Smooth muscle cell of the brain vasculature (primary cell): ENCODE measurements around the gene IL36G.

ENCODE experiments used
- DNase-seq: peaks from one replicate; pipeline ENCODE4 v3.0.0-alpha.2; 2012; ENCODE audit warnings: low read depth, low spot score

The IL36G gene

DNA sequence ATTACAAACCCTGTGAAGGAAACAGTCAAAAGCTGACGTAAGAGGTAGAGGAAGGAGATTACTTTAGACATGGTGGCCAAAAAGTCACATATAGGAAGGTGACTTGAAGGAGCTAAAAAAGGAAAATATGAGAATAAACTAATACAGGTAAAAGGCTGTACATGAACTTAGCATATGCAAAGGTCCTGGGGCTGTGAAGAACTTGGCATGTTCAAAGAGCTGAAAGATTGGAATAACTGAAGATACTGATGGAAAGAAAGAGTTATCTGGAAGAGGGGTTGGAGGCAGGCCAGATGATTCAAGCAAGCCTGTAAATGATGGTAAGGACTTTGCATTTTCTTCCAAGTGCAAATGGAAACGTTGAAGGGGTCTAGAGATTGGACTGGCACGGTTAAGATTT lies 40.7 kb downstream of the IL36G start:
- DNase-seq, result no peak

DNA sequence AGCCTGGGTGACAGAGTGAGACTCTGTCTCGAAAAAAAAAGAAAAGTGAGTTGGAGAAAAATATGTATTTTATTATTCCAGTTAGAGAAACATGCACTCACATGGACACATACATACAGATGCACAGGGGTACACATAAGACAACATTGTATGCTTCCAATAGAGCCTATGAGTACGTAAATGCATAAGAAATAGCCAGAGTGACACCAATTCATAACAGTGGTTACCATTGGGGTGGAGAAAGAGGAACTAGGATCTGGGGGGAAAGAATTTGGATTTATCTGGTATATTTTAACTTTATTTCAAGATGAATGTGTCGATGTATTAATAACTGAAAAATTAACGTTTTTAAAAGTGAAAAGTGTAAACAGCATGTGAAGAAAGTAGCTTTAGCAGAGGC lies 43.5 kb downstream of the IL36G start:
- DNase-seq, result no peak

DNA sequence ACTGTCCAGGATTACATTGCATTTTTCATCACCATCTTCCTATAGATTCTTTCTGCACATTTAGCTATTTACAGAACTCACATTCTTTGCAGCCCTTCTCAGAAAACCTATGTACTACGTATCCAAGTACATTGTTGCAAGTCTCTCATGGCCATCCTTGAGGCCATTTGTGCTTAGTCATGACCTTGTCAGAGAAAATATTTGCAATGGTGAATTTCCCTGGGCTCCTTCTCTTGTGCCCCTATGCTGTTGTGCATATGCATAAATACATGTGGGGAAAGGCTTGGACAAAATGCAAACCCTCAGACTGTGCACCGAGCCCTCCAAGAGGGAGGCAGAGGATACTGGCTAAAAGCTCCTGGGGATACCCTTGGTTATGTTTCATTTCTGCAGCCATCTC lies 47.0 kb downstream of the IL36G start:
- no peak for DNase-seq

DNA sequence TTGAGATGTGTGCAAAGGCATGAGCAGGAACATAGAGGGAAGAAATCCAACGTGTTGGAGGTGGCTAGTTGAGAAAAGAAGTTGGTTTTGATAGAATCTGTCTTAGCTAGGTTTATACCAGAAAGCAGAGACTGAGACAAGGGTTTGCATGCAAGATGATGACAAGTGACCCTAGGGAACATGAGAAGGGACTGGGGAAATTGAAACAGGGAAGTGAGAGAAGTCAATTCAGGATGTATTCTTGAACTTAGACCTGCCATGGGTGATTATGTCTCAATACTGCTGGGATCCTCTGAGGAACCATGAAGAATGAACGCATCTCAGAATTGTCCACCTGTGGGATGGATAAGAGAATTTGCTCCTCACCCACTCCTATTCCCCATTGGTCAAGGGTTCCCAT lies 47.9 kb downstream of the IL36G start:
- DNase-seq, result no peak

DNA sequence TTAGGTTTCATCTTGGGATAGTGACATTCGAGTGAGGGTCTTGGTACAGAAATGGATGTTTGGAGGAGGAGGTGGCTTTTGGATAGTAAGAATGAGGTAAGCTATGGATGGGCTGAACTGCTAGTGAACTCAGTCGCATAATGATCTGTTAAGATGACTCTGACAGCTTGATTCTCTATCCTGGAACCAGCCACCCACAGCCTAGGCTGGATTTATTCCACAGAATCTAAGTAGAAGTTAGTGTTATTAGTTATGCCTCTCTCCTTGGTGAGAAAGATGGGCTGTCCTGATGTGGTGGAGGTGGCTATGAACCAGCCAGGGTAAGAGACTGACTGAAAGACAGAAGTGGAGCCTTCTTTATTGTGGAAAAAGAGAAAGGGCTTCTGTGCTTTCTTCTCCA lies 49.9 kb downstream of the IL36G start:
- DNase-seq, result no peak

DNA sequence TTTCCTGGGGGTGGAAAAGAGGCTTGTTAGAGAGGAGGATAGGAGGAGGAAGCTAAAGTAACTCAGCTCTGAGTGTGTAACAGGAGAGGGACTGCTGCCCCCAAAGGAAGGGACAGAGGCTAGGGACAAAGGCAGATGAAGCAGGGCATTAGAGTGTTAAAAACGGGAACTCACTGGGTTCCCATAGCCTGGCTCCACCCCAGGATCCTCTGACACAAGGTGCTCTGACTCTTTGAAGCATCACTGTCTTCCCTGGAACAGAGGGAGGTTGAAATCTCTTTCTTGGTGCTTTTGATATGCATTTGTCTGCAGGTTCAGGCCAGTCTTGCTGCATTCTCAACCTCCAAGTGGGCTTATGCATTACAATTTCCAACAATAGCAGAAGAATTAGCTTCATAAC lies 50.3 kb downstream of the IL36G start:
- no peak for DNase-seq

DNA sequence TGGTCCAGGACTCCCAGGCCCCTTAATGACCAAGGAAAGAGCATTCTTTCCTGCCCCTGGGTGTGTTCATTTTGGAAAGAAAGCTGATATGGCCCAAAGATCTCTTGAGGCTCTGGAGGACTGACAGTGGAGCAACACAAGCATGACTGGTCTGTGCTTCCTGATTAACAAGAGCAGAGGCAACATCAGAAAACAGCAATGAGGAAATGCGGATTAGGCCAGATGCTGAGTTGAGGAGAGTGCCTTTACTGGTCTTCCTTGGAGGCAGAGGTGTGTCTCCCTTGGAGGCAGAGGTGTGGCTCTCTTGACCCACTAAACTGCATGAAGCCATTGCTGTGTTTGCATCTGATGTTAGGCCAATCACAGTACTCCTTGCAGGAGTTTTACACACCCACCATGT lies 54.9 kb downstream of the IL36G start:
- no peak for DNase-seq

- DNase-seq, result no peak
These were observed 56.2 kb downstream of the IL36G start for GRCh38 chr2:113034016-113034415.
